DMS 273 treated with DMSO at 0.1 percent for 48 hours (cell line): Measurements from ENCODE around the gene FAM20C.

Source experiments
- DNase-seq: peaks from one replicate; lab custom pipeline; 2025; lab: John Stamatoyannopoulos, UW

Gene FAM20C

GRCh38 chr7:245574-246295 is 53.4 kb downstream of the FAM20C start:
- DNase-seq, result no peak

DNA sequence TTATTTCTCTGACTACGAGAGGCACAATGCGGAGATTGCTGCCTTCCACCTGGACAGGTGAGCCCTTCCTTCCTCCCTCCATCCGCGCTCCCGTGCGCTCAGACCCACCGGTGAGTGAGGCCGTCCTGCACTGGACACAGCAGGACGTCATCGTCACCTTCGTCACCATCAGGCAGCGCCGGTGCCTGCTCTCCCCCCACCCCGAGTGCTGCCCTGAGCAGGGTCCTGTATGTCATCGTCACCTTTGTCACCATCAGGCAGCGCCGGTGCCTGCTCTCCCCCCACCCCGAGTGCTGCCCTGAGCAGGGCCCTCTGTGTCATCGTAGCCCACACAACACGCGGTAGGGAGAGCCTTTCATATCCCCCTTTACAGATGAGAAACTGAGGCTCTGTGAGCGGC is 54.1 kb downstream of the FAM20C start:
- no peak for DNase-seq

- DNase-seq, result no peak
Observed at GRCh38 chr7:247181-247580, 54.8 kb downstream of the FAM20C start.

GRCh38 chr7:247636-248035 is 55.3 kb downstream of the FAM20C start:
- no peak for DNase-seq

GRCh38 chr7:248732-249435 is 56.5 kb downstream of the FAM20C start:
- no peak for DNase-seq

DNA sequence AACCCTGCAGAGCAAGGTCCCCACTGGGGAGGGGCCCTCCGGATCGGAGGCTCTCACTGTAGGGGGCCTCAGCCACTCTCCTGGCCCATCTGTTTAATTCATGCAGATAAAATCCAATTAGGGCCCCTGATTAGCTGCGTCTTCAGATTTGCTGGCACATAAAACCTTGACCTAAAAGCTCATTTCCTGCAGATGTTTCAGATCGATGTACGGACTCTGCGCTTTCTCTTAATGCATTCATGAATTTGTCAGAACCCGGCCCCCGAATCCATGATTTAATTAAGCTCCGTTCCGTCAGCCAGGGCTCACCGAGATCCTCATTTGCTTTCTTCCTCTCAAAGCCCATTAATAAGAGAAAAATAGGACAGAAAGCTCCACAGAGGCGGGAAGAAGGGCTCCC is 57.6 kb downstream of the FAM20C start:
- DNase-seq, result no peak

DNA sequence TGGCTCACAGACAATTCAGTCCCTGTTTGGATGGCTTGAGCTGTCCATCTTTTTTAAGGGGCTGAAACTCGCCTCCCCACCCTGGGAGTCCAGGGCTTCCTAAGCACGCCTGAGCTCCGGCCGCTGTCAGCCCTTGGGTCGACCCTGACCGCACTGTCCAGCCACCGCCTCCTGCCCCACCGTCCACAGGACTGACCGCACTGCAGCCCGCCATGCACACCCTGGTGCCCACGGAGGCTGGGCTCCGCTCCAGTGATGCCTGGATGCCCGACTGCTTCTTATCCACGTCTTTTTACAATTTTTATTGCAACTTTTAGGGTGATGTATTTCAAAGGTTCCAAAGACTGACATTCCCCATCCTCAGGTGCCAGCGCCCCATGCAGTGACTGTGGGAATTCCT is 58.2 kb downstream of the FAM20C start:
- DNase-seq, result no peak

GRCh38 chr7:251005-251404 is 58.6 kb downstream of the FAM20C start:
- no peak for DNase-seq

GRCh38 chr7:251446-252175 is 59.2 kb downstream of the FAM20C start:
- DNase-seq, result no peak

- no peak for DNase-seq
Observed at GRCh38 chr7:252216-252965, 60.0 kb downstream of the FAM20C start.

DNA sequence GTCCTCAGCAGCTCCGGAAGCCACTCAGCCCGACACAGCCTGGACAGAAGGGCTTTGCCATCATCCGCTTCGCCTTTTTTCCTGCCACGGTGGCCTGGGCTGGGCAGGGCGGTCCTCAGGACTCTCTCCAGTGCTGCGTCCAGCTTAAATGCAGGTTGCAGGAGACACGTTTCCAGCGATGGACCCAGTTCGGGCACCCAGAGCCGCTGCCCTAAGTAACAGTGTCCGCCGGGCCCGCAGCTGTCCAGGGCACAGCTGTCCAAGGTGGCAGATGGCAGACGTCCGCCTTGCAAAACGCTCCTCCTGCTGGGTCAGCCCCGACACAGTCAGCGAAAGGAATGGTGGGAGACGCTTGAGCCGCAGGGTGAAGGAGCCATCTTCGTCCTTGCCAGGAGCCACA is 60.6 kb downstream of the FAM20C start:
- no peak for DNase-seq

GRCh38 chr7:253581-254336 is 61.4 kb downstream of the FAM20C start:
- no peak for DNase-seq

DNA sequence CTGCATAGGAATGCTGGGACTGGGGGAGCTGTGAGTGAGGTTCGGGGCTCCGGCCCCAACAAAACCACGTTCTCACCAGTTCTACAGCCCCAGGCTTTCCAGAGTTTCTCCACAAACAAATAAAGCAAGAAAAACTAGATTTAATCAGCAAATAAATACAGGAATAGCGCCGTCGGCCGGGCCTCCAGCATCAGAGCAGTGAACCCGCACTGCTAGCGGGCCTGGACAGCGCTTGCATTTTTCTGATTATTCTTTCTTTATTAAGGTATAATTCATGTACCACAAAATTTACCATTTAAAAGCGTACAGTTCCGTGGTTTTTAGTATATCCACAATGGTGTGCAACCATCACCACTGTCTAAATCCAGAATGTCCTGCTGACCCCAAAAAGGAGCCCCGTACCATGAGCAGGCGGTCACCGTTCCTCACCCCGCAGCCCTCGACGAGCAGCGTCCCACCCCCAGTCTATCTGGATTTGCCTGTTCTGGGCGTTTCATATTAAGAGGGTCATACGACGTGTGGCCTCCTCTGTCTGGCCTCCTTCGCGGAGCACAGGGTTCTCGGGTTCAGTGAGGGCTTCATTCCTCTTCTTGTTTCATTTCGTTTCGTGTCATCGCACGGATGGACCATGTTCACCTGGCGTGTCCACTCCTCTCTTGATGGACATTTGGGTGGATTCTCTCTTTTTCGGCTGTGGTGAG is 62.1 kb downstream of the FAM20C start:
- DNase-seq, result no peak

DNA sequence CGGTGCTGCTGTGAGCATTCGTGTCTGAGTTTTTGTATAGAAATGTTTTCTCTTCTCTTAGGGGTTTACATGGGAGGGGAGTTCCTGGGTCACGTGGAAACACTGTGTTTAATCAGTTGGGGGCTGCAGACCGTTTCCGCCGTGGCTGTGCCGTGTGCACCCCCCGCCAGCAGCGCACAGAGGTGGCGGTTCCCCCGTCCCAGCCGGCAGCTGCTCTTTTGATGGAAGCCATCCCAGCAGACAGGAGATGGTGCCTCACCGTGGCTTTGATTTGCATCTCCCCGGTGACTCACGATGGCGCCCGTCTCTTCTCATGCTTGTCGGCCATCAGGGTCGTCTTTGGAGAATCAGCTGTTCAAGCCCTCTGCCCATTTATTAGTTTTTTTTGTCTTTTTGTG is 62.7 kb downstream of the FAM20C start:
- no peak for DNase-seq

GRCh38 chr7:255721-256361 is 63.5 kb downstream of the FAM20C start:
- DNase-seq, result no peak

DNA sequence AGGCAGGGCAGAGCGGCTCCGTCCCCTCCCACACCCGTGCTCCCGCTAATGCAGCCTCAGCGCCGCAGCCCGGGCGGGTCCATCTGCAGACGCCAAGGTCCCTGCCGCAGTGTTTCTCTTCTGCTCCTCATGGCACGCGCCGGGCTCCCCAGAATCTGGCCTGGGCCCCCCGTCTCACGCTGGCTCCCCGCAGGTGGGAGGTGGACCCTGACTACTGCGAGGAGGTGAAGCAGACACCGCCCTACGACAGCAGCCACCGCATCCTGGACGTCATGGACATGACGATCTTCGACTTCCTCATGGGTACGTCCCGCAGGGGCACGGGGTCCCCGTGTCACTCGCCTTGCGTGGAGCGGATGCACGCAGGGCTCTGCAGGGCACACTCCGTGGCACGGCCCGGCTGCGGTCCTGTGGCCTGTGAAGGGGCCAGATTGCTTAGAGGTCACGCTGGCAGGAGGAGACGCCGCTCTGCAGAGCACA is 64.1 kb downstream of the FAM20C start:
- DNase-seq, result no peak

GRCh38 chr7:256981-257646 is 64.7 kb downstream of the FAM20C start:
- DNase-seq, result no peak

DNA sequence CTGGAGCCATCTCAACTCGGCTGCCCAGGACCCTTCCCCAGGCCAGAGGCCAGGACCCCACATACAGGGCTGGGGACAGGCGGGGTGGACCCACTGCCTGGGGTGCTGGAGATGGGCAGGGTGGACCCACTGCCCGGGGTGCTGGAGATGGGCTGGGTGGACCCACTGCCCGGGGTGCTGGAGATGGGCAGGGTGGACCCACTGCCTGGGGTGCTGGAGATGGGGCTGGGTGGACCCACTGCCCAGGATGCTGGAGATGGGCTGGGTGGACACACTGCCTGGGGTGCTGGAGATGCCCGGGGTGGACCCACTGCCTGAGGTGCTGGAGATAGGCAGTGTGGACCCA is 65.2 kb downstream of the FAM20C start:
- DNase-seq, result no peak

DNA sequence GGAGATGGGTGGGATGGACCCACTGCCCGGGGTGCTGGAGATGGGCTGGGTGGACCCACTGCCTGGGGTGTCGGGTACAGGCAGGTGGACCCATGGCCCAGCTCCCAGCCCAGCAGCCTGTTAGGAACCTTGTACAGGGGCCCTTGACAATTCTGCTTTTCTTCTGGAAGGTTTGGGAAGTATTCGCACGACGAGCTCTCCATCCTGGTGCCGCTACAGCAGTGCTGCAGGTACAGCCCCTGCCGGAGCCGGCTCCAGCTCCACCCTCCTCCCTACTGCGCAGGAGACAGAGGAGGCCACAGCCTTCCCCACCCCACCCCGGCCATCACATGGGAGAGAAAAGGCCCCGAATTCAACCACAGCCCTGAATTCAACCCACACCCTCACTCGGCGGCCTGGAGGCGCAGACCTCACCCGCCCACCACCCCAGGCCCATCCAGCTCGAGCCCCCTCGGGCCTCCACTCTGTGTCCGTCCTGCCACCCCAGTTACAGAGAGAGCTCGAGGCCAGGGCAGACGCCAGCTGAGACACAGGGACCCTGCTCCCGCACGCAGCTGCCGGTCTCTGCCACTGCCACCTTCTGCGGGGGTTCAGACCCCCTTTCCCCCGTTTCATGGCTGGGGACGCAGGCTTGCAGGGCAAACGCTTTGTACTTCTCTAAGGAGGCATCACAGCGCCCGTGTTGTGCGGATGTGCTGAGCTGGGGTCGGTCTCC is 66.3 kb downstream of the FAM20C start:
- DNase-seq, result no peak
